Caco-2 (cell line): ENCODE data around the gene RNF4. TPM values are rescaled to one million over a fixed set of nuclear protein-coding genes. Genes with fewer than 3 reads are reported as not detected.

Experiments used
- BruUV-seq: library from RNA; stranded (reverse); fragments of 400-500 nt; replicated peaks from 2 replicates; lab custom pipeline; 2021; lab: Mats Ljungman, UMichigan
- CTCF ChIA-PET: fragments of 300-600 bp; sonication (Branson Sonifier 250); formaldehyde crosslinking; loops from one replicate; lab custom pipeline; 2022; ENCODE audit warnings: antibody characterized with exemption; lab: Charles Lee
- POLR2A ChIA-PET: fragments of 300-600 bp; sonication (Branson Sonifier 250); formaldehyde crosslinking; loops from one replicate; lab custom pipeline; 2022; ENCODE audit warnings: antibody characterized with exemption; lab: Charles Lee
- DNase-seq, 2 experiments: peaks; one replicate each; pipeline versions ENCODE4 v3.0.0 to v3.0.0-alpha.2; 2020 to 2022
- H3K27me3 ChIP-seq: replicated peaks from 2 replicates; pipeline ENCODE4 v1.6.0; 2011; ENCODE audit warnings: low read length; ENCODE audit not compliant: control insufficient read depth, insufficient read depth
- H3K36me3 ChIP-seq: 2 replicates; pipeline ENCODE4 v1.5.1; 2011; ENCODE audit warnings: low read length; ENCODE audit not compliant: control insufficient read depth, insufficient read depth
- H3K4me1 ChIP-seq: fragments of 250-450 bp; sonication (Bioruptor Pico); 2 replicates; pipeline ENCODE4 v1.5.1; 2020; ENCODE audit warnings: mild to moderate bottlenecking
- H3K4me3 ChIP-seq: 2 replicates; pipeline ENCODE4 v1.5.1; 2011; ENCODE audit warnings: low read depth, mild to moderate bottlenecking, control low read depth, low read length
- H3K9me3 ChIP-seq: fragments of 250-450 bp; sonication (Bioruptor Pico); 2 replicates; pipeline ENCODE4 v1.5.1; 2020; ENCODE audit warnings: mild to moderate bottlenecking, moderate library complexity
- H3K27ac Mint-ChIP-seq: one replicate; pipeline ENCODE4 v1.8.0; 2022; ENCODE audit warnings: mixed read lengths; ENCODE audit not compliant: unreplicated experiment
- H3K27me3 Mint-ChIP-seq: one replicate; pipeline ENCODE4 v1.8.0; 2022; ENCODE audit warnings: mixed read lengths; ENCODE audit not compliant: insufficient read depth, unreplicated experiment
- H3K36me3 Mint-ChIP-seq: one replicate; pipeline ENCODE4 v1.8.0; 2022; ENCODE audit warnings: mild to moderate bottlenecking, mixed read lengths; ENCODE audit not compliant: insufficient read depth, unreplicated experiment
- H3K4me1 Mint-ChIP-seq: one replicate; pipeline ENCODE4 v1.8.0; 2022; ENCODE audit warnings: low read depth, mixed read lengths; ENCODE audit not compliant: unreplicated experiment
- H3K4me3 Mint-ChIP-seq: one replicate; pipeline ENCODE4 v1.8.0; 2022; ENCODE audit warnings: mild to moderate bottlenecking, moderate library complexity, mixed read lengths; ENCODE audit not compliant: unreplicated experiment
- H3K9me3 Mint-ChIP-seq: one replicate; pipeline ENCODE4 v1.8.0; 2022; ENCODE audit warnings: mixed read lengths; ENCODE audit not compliant: unreplicated experiment
- intact Hi-C: fragments of 100-400 bp; cut with micrococcal nuclease; formaldehyde crosslinking; loops from one replicate; pipeline ENCODE4 v1.10.0; 2022; ENCODE audit not compliant: unreplicated experiment
- total RNA-seq: library from RNA; stranded (reverse); gene quantifications from 2 replicates; pipeline ENCODE4 v1.2.3, GENCODE V29; 2022
- TF ChIP-seq, protein P1 (sequence below), 2 experiments: fragments of 200-600 bp in 1 of 2; IDR thresholded peaks; 1 replicate in 1 of 2; 2 replicates in 1 of 2; pipeline versions ENCODE4 v1.5.1 to v1.8.0; 2011 to 2022; ENCODE audit warnings: antibody characterized with exemption in 1 of 2, control low read depth in 1 of 2, inconsistent platforms in 1 of 2, low read depth in 1 of 2, low read length in 1 of 2, mild to moderate bottlenecking in 1 of 2, moderate library complexity in 1 of 2; ENCODE audit not compliant: insufficient read depth in 1 of 2, severe bottlenecking in 1 of 2, unreplicated experiment in 1 of 2

Gene RNF4
- total RNA-seq, 1 experiment from 2014 or later, result 75.4 TPM

DNA sequence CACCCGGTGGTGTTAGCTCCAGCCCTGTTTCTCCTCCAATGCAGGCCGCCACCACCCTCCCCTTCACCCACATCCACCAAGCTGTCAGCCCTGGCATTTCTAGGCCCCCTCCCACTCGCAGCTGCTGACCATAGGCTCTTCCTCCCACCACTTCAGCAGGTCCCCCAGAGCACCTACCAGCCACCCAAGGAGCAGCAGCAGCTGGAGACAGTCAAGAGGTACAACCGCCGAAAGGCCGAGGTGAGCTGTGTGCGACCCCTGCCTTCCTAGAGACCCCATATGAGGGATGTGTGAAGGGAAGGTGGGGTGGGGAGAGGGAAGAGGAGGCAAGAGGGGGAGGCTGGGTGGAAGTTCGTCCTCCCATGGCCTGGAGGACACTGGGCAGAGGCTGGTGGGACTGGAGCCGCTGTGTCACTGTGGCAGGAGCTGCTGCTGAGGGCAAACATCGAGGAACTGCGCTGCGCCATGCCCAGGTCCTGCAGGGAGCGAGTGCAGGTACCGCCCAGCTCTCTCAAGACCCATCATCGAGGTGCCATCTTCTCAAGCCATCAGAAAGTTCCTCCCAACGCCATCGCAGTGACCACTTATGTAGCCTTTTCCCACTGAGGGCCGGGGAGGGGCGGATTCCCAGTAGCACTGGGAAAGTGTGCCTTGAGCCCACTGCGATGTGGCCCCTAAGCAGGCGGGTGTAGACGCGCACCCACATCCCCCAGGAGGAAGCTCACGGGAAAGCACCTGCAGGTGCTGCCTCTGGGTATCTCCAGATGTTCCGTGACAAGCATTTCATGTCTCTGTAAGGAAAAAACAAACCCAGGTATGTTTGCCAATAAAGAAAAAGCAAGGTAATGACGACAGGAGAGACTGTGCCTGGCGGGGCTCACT, 19.2 kb upstream of the RNF4 start:
- H3K4me1 Mint-ChIP-seq, result no peaks in the 10 kb centered on the region

DNA sequence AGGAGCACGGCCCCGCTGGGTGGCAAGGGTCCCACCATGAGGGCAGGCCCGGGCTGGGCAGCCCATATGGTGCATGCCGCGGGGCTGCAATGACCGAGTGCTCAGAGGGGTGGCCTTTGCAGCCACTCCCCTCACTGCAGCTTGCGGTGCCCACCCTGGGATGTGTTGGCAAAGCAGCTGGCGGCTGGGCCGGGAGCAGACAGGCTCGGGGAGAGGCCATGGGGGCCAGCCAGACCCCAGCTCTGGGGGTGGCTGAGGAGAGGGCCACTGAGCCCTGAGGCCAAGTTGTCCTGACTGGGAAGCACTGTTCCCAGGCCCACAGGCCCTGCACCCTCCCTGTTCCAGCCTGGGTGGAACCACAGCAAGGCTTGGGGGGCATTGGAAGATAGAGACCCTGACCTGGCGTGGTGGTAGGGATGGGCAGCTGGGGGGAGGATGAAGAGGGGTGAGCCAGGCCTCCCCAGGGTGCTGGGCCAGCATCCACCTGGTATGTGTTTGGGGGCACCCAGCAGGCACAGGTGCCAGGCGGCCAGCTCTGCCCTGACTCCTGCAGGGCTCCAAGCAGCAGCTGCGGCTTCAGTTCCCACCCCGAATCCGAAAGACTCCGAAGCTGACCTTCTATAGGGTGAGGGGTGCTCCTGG, 18.4 kb upstream of the RNF4 start:
- ChIA-PET POLR2A (no interaction called here), CTCF (no interaction called here)
- Mint-ChIP-seq H3K9me3 (no peaks in the 10 kb centered on the region), H3K4me3 (no peak overlapping the region), H3K4me1 (no peaks in the 10 kb centered on the region), H3K27me3 (no peaks in the 10 kb centered on the region), H3K27ac (no peak overlapping the region), H3K36me3 (no peaks in the 10 kb centered on the region)
- DNase-seq, result no peak
- no peaks in the 10 kb centered on the region for H3K4me1 ChIP-seq
- H3K36me3 ChIP-seq, result no peaks in the 10 kb centered on the region
- no TSS peak for BruUV-seq
- no peak overlapping the region for H3K4me3 ChIP-seq
- intact Hi-C loops, result no loop called here
- no peaks in the 10 kb centered on the region for H3K27me3 ChIP-seq
- H3K9me3 ChIP-seq, result no peaks in the 10 kb centered on the region
- TF ChIP-seq, protein P1, sequence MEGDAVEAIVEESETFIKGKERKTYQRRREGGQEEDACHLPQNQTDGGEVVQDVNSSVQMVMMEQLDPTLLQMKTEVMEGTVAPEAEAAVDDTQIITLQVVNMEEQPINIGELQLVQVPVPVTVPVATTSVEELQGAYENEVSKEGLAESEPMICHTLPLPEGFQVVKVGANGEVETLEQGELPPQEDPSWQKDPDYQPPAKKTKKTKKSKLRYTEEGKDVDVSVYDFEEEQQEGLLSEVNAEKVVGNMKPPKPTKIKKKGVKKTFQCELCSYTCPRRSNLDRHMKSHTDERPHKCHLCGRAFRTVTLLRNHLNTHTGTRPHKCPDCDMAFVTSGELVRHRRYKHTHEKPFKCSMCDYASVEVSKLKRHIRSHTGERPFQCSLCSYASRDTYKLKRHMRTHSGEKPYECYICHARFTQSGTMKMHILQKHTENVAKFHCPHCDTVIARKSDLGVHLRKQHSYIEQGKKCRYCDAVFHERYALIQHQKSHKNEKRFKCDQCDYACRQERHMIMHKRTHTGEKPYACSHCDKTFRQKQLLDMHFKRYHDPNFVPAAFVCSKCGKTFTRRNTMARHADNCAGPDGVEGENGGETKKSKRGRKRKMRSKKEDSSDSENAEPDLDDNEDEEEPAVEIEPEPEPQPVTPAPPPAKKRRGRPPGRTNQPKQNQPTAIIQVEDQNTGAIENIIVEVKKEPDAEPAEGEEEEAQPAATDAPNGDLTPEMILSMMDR (IDR thresholded peaks at IDR 0.05; ENCODE audit: insufficient read depth in 1 of 2, low read depth in 1 of 2, low read length in 1 of 2, severe bottlenecking in 1 of 2, unreplicated experiment in 1 of 2), result no peak

More for the DNA sequence above, 19.2 kb upstream of the RNF4 start:
- no peaks in the 10 kb centered on the region for H3K9me3 ChIP-seq
- H3K27me3 ChIP-seq, result no peaks in the 10 kb centered on the region
- TF ChIP-seq, protein P1 (IDR thresholded peaks at IDR 0.05; ENCODE audit: insufficient read depth in 1 of 2, low read depth in 1 of 2, low read length in 1 of 2, severe bottlenecking in 1 of 2, unreplicated experiment in 1 of 2), result no peak
- H3K36me3 ChIP-seq, result no peaks in the 10 kb centered on the region
- BruUV-seq, result no TSS peak
- Mint-ChIP-seq H3K36me3 (no peaks in the 10 kb centered on the region), H3K27me3 (no peaks in the 10 kb centered on the region), H3K9me3 (no peaks in the 10 kb centered on the region), H3K27ac (no peak overlapping the region), H3K4me3 (no peak overlapping the region)
- DNase-seq, result no peak
- ChIA-PET CTCF (no interaction called here), POLR2A (no interaction called here)
- no peak overlapping the region for H3K4me3 ChIP-seq
- H3K4me1 ChIP-seq, result no peaks in the 10 kb centered on the region
- intact Hi-C loops, result no loop called here

DNA sequence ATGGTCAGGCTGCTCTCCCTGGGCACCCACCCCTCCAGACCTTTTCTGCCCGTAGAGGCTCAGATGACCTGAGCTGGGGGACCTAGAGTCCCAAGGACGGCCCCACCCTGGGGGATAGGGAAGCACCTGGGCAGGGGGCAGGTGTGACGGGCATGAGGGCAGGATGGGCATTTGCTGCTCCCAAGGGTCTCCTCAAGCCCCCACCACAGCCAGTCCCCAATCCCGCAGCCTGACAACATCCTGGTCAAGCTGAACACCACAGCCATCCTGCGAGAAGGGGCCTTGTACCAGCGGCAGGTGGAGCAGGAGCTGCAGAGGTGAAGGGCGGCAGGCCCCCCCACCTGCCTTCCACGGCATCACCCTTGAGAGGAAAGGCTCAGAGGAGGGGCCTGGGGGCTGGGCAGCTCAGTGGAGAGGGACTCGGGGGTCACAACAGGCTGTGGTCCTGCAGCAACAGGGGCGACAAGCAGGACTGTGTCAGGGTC, 17.8 kb upstream of the RNF4 start:
- Histone ChIP-seq H3K36me3 (no peaks in the 10 kb centered on the region), H3K9me3 (no peaks in the 10 kb centered on the region), H3K4me1 (no peaks in the 10 kb centered on the region), H3K27me3 (no peaks in the 10 kb centered on the region), H3K4me3 (no peak overlapping the region)
- Mint-ChIP-seq H3K36me3 (no peaks in the 10 kb centered on the region), H3K27ac (no peak overlapping the region), H3K27me3 (no peaks in the 10 kb centered on the region), H3K9me3 (no peaks in the 10 kb centered on the region), H3K4me1 (no peaks in the 10 kb centered on the region), H3K4me3 (no peak overlapping the region)
- ChIA-PET POLR2A (no interaction called here), CTCF (no interaction called here)
- no TSS peak for BruUV-seq
- no peak for DNase-seq
- intact Hi-C loops, result no loop called here
- TF ChIP-seq, protein P1 (IDR thresholded peaks at IDR 0.05; ENCODE audit: insufficient read depth in 1 of 2, low read depth in 1 of 2, low read length in 1 of 2, severe bottlenecking in 1 of 2, unreplicated experiment in 1 of 2), result no peak
